Neural progenitor cell (in vitro differentiated cells): ENCODE results near the gene TPPP. TPM values are rescaled to one million over a fixed set of nuclear protein-coding genes. Genes with fewer than 3 reads are reported as not detected.
A peak's percentile ranks its signal among the peaks of the same experiment; 100 is the strongest.
"Not testable (repeated sequence)": the region's sequence is repeated elsewhere in the genome, so short reads cannot be mapped to it uniquely, and the experiment has no call there.

ENCODE experiments used
- DNase-seq: peaks from one replicate; pipeline ENCODE4 v3.0.0-alpha.2; 2016; ENCODE audit warnings: low spot score
- H2AFZ ChIP-seq: fragments of 200-600 bp; sonication (generic); replicated peaks from 2 replicates; pipeline ENCODE4 v1.6.1; 2016; ENCODE audit warnings: antibody characterized with exemption
- H3F3A ChIP-seq: fragments of 200-600 bp; sonication (generic); 2 replicates; pipeline ENCODE4 v1.6.1; 2016; ENCODE audit warnings: antibody characterized with exemption, low read depth
- H3K27ac ChIP-seq: fragments of 200-600 bp; sonication (generic); 2 replicates; pipeline ENCODE4 v1.5.1; 2016; ENCODE audit warnings: mild to moderate bottlenecking
- H3K27me3 ChIP-seq: fragments of 200-600 bp; sonication (generic); 2 replicates; pipeline ENCODE4 v1.6.1; 2016; ENCODE audit warnings: mild to moderate bottlenecking, moderate library complexity
- H3K36me3 ChIP-seq: fragments of 200-600 bp; sonication (generic); 2 replicates; pipeline ENCODE4 v1.5.1; 2016
- H3K4me1 ChIP-seq: fragments of 200-600 bp; sonication (generic); 2 replicates; pipeline ENCODE4 v1.6.1; 2016; ENCODE audit warnings: mixed run types
- H3K4me2 ChIP-seq: fragments of 200-600 bp; sonication (generic); 2 replicates; pipeline ENCODE4 v1.6.1; 2016
- H3K4me3 ChIP-seq: fragments of 200-600 bp; sonication (generic); 2 replicates; pipeline ENCODE4 v1.5.1; 2016
- H3K79me2 ChIP-seq: fragments of 200-600 bp; sonication (generic); 2 replicates; pipeline ENCODE4 v1.6.1; 2016; ENCODE audit warnings: low read depth
- H3K9ac ChIP-seq: fragments of 200-600 bp; sonication (generic); 2 replicates; pipeline ENCODE4 v1.6.1; 2016
- H3K9me3 ChIP-seq: fragments of 200-600 bp; sonication (generic); 2 replicates; pipeline ENCODE4 v1.5.1; 2016; ENCODE audit warnings: low read depth
- H4K20me1 ChIP-seq: fragments of 200-600 bp; sonication (generic); 2 replicates; pipeline ENCODE4 v1.6.1; 2016; ENCODE audit warnings: low read depth
- H3K27ac Mint-ChIP-seq: 3 replicates; pipeline ENCODE4 v1.8.0; 2021; ENCODE audit warnings: mixed read lengths
- H3K27me3 Mint-ChIP-seq: 2 replicates; pipeline ENCODE4 v1.8.0; 2022; ENCODE audit warnings: low read depth, mild to moderate bottlenecking, inconsistent platforms, moderate library complexity, mixed read lengths; ENCODE audit not compliant: insufficient read depth
- H3K36me3 Mint-ChIP-seq: 3 replicates; pipeline ENCODE4 v1.8.0; 2021; ENCODE audit warnings: mixed read lengths
- H3K4me1 Mint-ChIP-seq: 3 replicates; pipeline ENCODE4 v1.8.0; 2021; ENCODE audit warnings: mixed read lengths
- H3K4me3 Mint-ChIP-seq: 3 replicates; pipeline ENCODE4 v1.8.0; 2021; ENCODE audit warnings: mild to moderate bottlenecking, moderate library complexity, mixed read lengths
- H3K9me3 Mint-ChIP-seq: 3 replicates; pipeline ENCODE4 v1.8.0; 2020; ENCODE audit warnings: mixed read lengths
- CTCF ChIP-seq: fragments of 200-600 bp; sonication (generic); IDR thresholded peaks from 2 replicates; pipeline ENCODE4 v1.5.1; 2017; ENCODE audit warnings: antibody characterized with exemption, mild to moderate bottlenecking
- EZH2 ChIP-seq: fragments of 200-600 bp; sonication (generic); IDR thresholded peaks from 2 replicates; pipeline ENCODE4 v1.6.1; 2017; ENCODE audit warnings: antibody characterized with exemption, mild to moderate bottlenecking, moderate library complexity
- EZH2phosphoT487 ChIP-seq: fragments of 200-600 bp; sonication (generic); IDR thresholded peaks from 2 replicates; pipeline ENCODE4 v1.6.1; 2017; ENCODE audit warnings: antibody characterized with exemption
- total RNA-seq: library from RNA; depleted of rRNA; stranded (reverse); fragments of >200 nt; gene quantifications from 2 replicates; pipeline ENCODE4 v1.2.3, GENCODE V29; 2015; ENCODE audit warnings: low replicate concordance

Gene TPPP
- total RNA-seq, 1 donor from 2014 or later = not detected

DNA sequence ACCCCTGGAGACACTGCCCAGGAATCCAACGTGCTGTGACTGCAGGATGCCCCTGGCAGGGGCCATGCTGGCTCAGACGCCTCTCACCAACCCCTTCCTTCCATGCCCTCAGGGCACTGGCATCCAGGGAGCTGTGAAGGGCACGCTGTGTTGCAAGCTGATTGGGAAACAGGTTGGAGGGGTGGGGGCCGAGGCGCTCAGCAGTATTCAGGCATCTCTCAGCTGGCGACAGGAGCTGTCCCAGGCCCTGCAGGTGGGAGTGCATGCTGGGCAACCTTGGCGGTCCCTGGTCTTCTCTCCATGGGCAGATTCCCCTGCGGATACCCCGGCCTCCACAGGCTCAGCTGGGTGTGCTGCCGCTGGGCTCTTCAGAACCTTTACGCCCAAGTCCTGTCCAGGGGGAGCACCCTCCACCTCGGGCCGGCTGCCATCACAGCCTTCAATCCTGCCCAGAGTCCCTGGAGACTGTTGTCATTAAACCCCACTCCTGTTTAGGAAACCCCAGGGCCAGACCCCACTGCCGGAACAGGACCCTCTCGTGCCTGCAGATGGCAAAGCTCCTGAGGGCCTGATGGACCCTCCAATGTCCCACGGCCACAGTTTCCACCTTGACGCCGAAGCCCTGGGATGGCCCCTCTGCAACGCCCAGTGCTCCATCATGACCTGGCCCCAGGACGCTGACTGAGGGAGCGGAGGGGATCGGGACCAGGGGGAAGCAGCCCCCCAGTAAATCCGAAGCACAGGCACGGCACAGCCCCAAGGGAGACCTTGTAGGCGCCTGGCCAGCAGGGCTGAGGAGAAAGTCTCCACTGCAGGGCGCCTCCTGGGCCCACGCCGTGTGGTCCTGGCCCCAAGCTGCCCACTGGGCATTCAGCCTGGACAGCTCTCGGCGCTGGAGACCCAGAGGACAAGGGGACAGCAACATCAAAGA is 9.3 kb downstream of the TPPP start:
- Histone ChIP-seq H3K9me3 (no peaks in the 10 kb centered on the region), H3K79me2 (no peaks in the 10 kb centered on the region), H2AFZ (no peak overlapping the region), H3K27me3 (no peaks in the 10 kb centered on the region), H4K20me1 (no peaks in the 10 kb centered on the region), H3K4me3 (no peak overlapping the region), H3K4me1 (no peaks in the 10 kb centered on the region), H3F3A (no peaks in the 10 kb centered on the region), H3K27ac (no peak overlapping the region), H3K36me3 (no peaks in the 10 kb centered on the region), H3K9ac (no peak overlapping the region), H3K4me2 (no peak overlapping the region)
- no peaks in the 10 kb centered on the region for H3K4me1 Mint-ChIP-seq
- TF ChIP-seq EZH2 (no peak), CTCF (no peak), EZH2phosphoT487 (no peak)
- H3K36me3 Mint-ChIP-seq = no peaks in the 10 kb centered on the region
- H3K27ac Mint-ChIP-seq = no peak overlapping the region
- no peak for DNase-seq
- no peak overlapping the region for H3K4me3 Mint-ChIP-seq
- peaks cover 7% of the 10 kb centered on the region for H3K27me3 Mint-ChIP-seq
- no peaks in the 10 kb centered on the region for H3K9me3 Mint-ChIP-seq

DNA sequence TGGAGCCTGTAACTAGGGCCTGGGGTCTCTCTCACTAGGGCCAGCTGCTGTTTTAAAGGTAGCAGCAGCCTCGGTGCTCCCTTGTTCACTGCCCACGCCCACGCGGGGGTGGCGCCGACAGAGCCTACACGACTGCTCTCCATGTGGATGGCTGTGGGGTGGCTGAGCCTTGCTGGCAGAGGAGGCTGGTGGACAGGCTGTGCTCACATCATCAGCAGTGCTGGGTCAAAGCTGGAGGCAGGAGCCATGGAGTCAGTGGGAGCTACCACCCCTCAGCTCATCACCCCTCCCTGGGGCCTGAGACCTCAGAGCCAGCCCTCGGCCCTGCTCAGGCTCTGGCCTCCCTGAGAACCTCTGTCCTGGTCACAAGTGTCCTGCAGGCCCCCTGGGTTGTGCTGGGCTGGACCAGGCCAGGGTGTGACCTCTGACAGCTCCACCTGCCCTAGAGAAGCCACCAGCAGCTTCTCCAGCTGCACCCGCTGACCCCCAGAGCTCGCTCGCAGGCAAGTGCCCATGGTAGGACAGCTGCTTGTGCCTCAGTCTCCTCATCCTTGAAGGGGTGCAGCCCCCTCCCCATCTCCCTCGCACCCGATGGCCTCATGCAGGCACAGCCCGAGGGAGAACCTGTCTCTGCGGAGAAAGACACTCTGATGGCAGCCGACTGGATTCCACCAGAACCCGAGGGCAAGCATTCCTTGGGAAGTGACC is 10.3 kb downstream of the TPPP start:
- not testable (repeated sequence) for H4K20me1 ChIP-seq, H3K36me3 Mint-ChIP-seq, H3K4me3 Mint-ChIP-seq, H3K4me1 Mint-ChIP-seq, H3K4me3 ChIP-seq, H3K79me2 ChIP-seq, H2AFZ ChIP-seq, H3K27ac ChIP-seq, H3F3A ChIP-seq, H3K9ac ChIP-seq, H3K4me1 ChIP-seq, H3K27me3 ChIP-seq, H3K36me3 ChIP-seq, H3K9me3 ChIP-seq, H3K27me3 Mint-ChIP-seq, H3K9me3 Mint-ChIP-seq, DNase-seq, H3K4me2 ChIP-seq
- peak overlapping the region; percentile 72 for H3K27ac Mint-ChIP-seq

DNA sequence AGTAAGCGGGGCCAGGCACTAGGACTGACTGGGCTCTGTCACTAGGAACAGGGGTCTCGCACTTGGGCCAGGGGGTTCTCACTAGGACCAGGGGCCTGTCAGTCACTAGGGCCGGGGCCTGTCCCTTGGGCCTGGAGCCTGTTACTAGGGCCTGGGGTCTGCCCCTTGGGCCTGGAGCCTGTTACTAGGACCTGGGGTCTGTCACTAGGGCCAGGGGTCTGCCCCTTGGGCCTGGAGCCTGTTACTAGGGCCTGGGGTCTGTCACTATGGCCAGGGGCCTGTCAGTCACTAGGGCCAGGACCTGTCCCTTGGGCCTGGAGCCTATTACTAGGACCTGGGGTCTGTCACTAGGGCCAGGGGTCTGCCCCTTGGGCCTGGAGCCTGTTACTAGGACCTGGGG is 10.9 kb downstream of the TPPP start:
- not testable (repeated sequence) for H2AFZ ChIP-seq, H3K4me3 Mint-ChIP-seq, H3K4me1 Mint-ChIP-seq, H3K27me3 Mint-ChIP-seq, H3K79me2 ChIP-seq, H3K4me2 ChIP-seq, H4K20me1 ChIP-seq, H3K4me1 ChIP-seq, H3K27me3 ChIP-seq, H3K4me3 ChIP-seq, H3K9me3 Mint-ChIP-seq, H3K36me3 Mint-ChIP-seq, DNase-seq, H3K9me3 ChIP-seq, H3K36me3 ChIP-seq, H3K27ac ChIP-seq, H3K9ac ChIP-seq, H3F3A ChIP-seq, H3K27ac Mint-ChIP-seq

- not testable (repeated sequence) for H3K4me1 Mint-ChIP-seq, H3K9me3 ChIP-seq, H2AFZ ChIP-seq, H4K20me1 ChIP-seq, H3K4me2 ChIP-seq, H3K27ac Mint-ChIP-seq, DNase-seq, H3K79me2 ChIP-seq, H3K9ac ChIP-seq, H3K27me3 ChIP-seq, H3K36me3 ChIP-seq, H3F3A ChIP-seq, H3K27me3 Mint-ChIP-seq, H3K4me3 Mint-ChIP-seq, H3K4me1 ChIP-seq, H3K27ac ChIP-seq, H3K4me3 ChIP-seq, H3K9me3 Mint-ChIP-seq, H3K36me3 Mint-ChIP-seq
Measured at GRCh38 chr5:681317-682191, 11.6 kb downstream of the TPPP start.

- not testable (repeated sequence) for H3K4me3 ChIP-seq, H3K9me3 ChIP-seq, H3F3A ChIP-seq, H3K79me2 ChIP-seq, DNase-seq, H3K4me2 ChIP-seq, H3K27me3 Mint-ChIP-seq, H3K9ac ChIP-seq, H3K27ac Mint-ChIP-seq, H4K20me1 ChIP-seq, H3K4me1 ChIP-seq, H3K36me3 ChIP-seq, H3K36me3 Mint-ChIP-seq, H3K9me3 Mint-ChIP-seq, H3K27ac ChIP-seq, H3K4me1 Mint-ChIP-seq, H2AFZ ChIP-seq
- H3K27me3 ChIP-seq = peaks cover 17% of the 10 kb centered on the region
- peak overlapping the region; percentile 67 for H3K4me3 Mint-ChIP-seq
Measured at GRCh38 chr5:680836-681235, 12.3 kb downstream of the TPPP start.

GRCh38 chr5:680118-680795 is 12.9 kb downstream of the TPPP start:
- not testable (repeated sequence) for H2AFZ ChIP-seq, H3K4me1 ChIP-seq, H3K4me3 ChIP-seq, H3K79me2 ChIP-seq, H3K27me3 Mint-ChIP-seq, H3K4me3 Mint-ChIP-seq, H3K9me3 Mint-ChIP-seq, H3K27ac Mint-ChIP-seq, H3K36me3 ChIP-seq, H3K36me3 Mint-ChIP-seq, DNase-seq, H3K4me1 Mint-ChIP-seq, H3K9ac ChIP-seq, H3K4me2 ChIP-seq, H3F3A ChIP-seq, H3K27ac ChIP-seq, H4K20me1 ChIP-seq, H3K9me3 ChIP-seq
- peaks cover 20% of the 10 kb centered on the region for H3K27me3 ChIP-seq
